PC-3 (cell line): Measurements from ENCODE around the gene CARNS1.

Source experiments
- CTCF ChIP-seq: fragments of 300-600 bp; sonication (generic); conservative IDR thresholded peaks from 2 replicates; pipeline ENCODE4 v1.5.1; 2017; ENCODE audit warnings: antibody characterized with exemption, low read depth, mild to moderate bottlenecking, low read length
- EZH2phosphoT487 ChIP-seq: fragments of 300-600 bp; sonication (generic); IDR thresholded peaks from 2 replicates; pipeline ENCODE4 v1.6.1; 2018; ENCODE audit warnings: mild to moderate bottlenecking, antibody characterized with exemption, low read length, borderline replicate concordance

DNA sequence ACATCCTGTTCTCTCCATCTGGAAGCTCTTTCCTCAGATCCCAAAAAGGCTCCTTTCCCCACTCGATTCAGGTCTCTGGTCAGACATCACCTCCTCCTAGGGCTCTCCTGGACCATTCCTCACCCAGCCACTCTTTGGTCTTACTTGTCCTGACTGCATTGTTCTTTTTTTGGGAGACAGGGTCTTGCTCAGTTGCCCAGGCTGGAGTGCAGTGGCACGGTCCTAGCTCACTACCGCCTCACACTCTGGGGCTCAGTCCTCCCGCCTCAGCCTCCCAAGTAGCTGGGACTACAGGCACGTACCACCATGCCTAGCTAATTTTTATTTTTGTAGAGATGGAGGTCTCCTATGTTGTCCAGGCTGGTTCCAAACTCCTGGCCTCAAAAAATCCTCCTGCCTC lies 30.0 kb downstream of the CARNS1 start:
- TF ChIP-seq CTCF (no peak), EZH2phosphoT487 (no peak)
